ENCODE measurements around the gene EREG.
A peak's percentile ranks its signal among the peaks of the same experiment; 100 is the strongest.
"Not testable (repeated sequence)": the region's sequence is repeated elsewhere in the genome, so short reads cannot be mapped to it uniquely, and the experiment has no call there.

Gene EREG

DNA sequence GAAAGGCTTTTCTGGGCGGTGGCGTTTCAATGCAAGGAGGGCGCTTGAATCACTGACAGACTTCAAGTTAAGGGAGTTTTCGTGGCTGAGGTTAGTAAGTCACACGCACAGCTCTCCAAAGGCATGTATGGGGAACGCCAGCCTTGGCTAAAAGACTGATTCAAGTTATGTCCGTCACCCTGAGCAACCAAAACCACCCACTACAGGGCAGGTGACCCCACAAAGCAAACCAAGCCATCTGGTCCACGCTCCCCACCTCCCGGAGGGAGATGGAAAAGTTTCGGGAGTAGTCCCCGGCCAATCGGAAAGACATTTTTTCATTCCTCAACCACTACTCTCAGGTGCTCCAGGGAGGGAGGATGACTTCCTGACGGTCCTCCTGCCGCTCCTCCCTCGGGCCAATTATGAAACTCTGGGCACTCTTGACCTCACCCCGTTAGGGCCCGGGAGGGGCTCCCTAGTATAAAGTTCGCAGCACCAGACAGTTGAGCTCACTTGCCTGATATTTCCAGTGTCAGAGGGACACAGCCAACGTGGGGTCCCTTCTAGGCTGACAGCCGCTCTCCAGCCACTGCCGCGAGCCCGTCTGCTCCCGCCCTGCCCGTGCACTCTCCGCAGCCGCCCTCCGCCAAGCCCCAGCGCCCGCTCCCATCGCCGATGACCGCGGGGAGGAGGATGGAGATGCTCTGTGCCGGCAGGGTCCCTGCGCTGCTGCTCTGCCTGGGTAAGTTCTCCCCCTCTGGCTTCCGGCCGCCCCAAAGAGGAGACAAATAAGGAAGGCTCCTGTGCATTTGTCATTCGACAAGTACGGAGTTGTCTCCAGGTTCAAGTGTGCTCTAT, at the start of gene EREG:
EREG (plus strand) TSS at position 494 of the 840 bp plus-strand sequence; CDS start at position 658, 164 bp downstream.
- peak; percentile 6 for DNase-seq

GRCh38 chr4:74315376-74315775, 49.6 kb upstream of the EREG start:
- no peak for DNase-seq

DNA sequence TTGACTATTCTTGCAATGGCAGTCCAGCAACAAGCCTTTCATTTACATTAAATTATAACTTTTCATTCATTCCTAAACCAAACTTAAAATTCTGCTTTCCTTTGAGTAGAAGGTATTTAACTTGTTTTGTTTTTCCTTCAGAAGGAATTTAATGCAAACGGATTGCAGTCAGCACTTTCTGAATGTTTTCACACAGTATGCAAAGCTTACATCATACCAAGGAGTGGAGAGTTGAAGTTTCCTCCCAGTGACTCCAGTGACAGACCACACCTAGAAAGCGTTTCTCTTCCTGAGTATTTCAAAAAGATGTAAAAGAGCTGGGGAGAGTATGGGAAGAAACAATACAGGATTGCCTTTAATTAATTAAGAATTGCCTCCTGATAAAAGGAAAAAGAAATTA, 48.5 kb upstream of the EREG start:
- no peak for DNase-seq

DNA sequence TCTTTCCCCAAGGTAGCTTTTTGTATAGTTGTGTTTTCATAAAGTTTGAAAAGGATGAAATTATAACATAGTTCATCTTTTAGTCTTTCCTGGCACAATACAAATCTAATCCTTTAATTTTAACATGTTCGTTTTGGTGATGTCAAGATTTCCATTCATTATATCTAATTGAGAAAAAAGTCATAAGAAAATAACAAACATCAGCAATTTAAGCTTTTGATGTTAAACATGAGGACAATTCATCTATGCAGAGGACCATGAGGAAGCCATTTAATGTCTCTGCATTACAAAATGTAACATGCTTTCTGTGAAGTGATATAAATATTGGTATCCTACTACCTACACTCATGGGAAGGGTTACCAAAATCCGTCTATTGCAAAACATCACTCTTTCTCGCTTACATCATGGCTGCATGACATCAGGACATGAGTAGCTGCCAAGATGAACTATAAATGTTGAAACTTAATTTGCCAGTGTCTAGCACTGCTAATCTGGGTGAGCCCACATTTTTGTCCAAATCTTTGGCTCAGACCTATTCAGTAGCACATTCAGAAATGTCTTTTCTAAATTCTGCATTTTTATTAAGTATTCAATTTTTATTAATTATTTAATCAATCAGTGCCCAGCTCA, 47.2 kb upstream of the EREG start:
- DNase-seq: no peak

DNA sequence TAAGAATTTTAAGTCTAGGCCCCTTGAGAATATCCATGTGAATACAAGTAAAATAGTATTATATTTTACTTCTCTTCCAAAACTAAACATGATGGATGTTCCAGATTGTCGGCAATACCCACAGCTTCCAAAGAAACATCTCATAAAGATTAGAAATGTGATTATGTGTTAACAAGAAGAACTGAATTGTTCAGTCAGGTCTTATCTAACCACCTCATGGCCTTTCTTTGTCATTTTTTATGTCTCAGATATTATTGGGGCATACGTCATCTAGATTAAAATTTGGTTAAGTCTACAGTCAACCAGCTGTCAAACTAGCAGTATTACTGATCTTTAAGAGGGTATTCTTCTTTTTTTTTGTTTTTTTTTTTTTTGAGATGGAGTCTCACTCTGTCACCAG, 46.7 kb upstream of the EREG start:
- DNase-seq: no peak

DNA sequence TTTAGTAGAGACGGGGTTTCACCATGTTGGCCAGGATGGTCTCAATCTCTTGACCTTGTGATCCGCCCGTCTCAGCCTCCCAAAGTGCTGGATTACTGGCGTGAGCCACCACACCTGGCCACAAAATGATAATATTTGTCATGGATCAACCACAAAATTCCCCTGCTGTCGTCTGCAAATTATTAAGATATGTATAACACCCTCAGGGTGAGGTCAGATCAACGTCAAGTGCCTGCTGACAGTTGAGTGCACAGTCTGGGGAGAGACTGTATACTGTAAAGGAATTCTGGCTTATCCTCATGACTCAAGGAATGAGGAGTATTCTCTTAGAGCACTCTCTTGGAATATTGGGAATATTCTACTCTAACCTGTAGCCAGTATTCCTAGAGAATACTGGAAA, 45.5 kb upstream of the EREG start:
- no peak for DNase-seq

DNA sequence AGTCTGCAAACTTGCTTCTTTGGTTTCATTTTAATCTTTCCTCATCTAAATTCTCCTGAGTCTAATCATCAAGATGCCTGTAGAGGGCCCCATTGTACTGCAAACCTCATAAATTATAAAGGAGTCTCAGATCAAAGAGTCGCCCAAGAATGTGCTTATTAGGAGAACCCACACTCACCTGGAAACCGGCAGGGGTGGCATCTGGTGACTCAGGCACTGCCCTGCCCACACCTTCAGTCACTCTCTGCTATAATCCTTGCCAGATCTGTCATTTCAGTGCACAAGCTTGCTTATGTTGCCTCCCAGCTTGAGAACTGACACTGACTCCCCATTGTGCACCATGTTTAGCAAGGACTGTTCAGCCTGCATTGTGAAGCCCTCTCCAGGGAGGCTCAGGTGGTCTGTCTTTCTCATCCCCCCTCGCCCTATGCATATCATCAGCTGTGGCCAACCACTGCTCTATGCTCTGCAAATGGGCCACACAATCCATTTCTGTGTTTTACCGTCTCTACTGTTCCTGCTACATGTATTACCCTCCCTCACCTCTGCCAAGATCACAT, 44.3 kb upstream of the EREG start:
- DNase-seq: peak; percentile 20

- DNase-seq: no peak
These were observed 42.6 kb upstream of the EREG start for GRCh38 chr4:74322301-74322700.

- no peak for DNase-seq
These were observed 41.3 kb upstream of the EREG start for GRCh38 chr4:74323663-74324062.

GRCh38 chr4:74324262-74324661, 40.7 kb upstream of the EREG start:
- no peak for DNase-seq

DNA sequence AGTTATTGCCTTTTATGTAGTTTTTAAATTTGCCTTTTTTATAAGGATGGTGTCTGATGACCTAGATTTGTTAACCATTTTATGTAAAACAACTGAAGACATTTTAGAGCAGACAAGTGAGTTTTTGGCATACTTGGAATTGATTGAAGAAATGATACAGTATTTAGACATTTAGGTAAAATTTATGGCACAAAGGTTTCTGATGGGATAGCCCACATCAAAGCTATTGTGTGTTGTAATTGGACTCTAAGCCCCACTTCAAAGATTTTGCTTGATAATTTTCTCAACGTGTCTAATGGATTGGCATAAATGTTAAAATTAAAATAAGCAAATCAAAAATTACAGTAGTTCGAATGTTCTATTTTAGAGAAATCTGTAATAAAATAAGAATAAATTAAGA, 39.1 kb upstream of the EREG start:
- DNase-seq: no peak

- no peak for DNase-seq
These were observed 37.2 kb upstream of the EREG start for GRCh38 chr4:74327762-74328161.

- no peak for DNase-seq
These were observed 36.4 kb upstream of the EREG start for GRCh38 chr4:74328501-74328900.

- DNase-seq: no peak
These were observed 35.6 kb upstream of the EREG start for GRCh38 chr4:74329307-74329706.

DNA sequence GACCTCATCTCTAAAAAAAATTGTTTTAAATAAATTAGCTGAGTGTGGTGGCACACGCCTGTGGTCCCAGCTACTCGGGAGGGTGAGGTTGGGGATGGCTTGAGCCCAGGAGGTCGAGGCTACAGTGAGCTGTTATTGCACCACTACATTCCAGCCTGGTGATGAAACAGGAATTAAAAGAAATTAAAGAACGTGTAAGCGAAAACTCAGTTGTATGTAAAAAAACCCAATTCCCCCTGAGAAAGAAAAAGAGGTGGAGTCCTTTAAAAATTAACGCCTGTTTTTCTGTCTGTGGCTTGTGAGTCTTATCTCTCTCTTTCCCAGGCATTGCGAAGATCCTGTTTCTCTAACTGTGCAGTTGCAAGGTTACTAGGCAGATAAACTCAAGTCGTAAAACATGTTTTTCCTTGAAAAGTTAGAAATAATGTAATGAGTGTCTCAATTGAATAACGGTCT, 34.6 kb upstream of the EREG start:
- no peak for DNase-seq

- no peak for DNase-seq
These were observed 33.7 kb upstream of the EREG start for GRCh38 chr4:74331252-74331651.

DNA sequence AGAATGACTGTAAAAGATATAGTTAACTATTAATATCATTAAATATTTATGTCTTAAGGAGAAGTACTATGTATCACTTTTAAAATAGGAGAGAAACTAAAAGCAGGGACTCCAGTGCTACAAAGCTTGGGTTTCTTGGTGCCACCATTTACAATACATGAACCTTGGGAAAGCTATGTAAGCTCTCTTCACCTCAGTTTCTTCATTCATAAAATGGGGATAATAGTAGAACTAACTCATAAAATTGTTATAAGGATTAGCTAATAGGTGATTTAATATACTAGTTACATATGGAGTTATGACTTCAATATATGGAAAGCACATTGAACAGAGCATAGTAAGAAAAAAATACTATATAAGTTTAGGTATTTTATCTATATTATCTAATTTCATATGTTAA, 33.0 kb upstream of the EREG start:
- DNase-seq: no peak

DNA sequence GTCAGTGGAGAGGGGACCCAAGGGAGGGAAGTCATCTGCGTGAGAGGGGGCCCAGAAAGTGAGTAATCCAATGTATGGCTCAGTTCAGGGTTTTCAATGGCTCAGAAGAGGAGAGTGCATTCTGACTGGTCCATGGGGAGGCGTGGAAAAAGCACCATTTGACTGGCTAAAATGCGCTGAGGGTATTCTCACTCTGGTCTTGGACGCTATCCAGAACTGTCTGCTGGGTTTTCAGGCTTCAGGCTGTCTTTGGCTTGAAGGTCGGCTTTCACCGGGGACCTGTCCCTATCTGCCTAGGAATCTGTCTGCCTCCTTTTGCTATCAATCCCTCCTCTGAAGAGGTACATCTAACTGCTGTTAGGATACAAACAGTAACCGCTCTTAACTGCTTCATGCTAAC, 30.3 kb upstream of the EREG start:
- DNase-seq: no peak

GRCh38 chr4:74335341-74336021, 29.5 kb upstream of the EREG start:
- no peak for DNase-seq

DNA sequence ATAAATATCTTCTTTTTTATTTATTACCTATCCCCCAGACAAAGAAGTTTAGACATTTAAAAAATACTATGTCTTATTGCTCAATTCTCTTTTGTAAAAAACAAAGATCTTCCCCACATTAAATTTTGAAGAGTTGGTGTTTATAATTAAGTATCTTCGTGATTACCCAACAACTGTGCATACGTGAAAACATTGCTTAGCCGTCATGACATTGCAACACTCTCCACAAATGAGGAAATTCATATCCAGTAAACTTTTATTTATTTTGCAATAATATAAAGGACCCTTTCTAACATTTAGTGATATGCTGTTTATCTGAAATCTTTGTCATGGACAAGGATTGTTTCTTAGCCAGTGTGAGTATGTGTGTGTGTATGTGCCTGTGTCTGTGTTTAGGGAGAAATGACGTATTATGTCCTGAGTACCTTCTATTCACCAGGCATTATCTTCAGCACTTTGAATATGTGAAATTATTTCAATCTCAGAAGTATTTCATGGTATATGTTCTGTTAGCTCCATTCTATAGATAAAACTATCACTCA, 26.1 kb upstream of the EREG start:
- DNase-seq: no peak

- no peak for DNase-seq
These were observed 25.4 kb upstream of the EREG start for GRCh38 chr4:74339501-74339900.

DNA sequence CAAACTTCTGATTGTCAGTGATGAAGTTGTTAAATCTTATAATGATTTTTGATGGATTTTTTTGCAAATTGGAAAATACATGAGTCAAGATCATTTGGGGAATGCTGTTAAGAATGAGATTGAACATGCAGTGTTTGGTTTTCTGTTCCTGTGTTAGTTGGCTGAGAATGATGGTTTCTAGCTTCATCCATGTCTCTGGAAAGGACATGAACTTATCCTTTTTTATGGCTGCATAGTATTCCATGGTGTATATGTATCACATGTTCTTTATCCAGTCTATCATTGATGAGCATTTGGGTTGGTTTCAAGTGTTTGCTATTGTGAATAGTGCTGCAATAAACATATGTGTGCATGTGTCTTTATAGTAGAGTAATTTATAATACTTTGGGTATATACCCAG, 24.5 kb upstream of the EREG start:
- DNase-seq: not testable (repeated sequence)

DNA sequence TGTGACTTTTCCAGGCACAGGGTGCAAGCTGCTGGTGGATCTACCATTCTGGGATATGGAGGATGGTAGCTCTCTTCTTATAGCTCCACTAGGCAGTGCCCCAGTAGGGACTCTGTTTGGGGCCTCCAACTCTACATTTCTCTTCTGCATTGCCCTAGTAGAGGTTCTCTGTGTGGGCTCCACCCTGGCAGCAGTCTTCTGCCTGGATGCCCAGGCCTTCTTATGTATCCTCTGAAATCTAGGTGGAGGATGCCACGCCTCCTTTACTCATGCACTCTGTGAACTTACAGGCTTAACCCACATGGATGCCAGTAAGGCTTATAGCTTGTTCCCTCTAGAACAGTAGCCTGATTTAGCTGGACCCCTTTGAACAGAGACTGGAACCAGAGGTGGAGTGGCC, 20.9 kb upstream of the EREG start:
- DNase-seq: no peak
